GM21723 (cell line): ENCODE results near the gene MTARC1.

Source experiments
- ATAC-seq: cut with Tn5 transposase; IDR thresholded peaks from one replicate; pipeline ENCODE4 v1.9.1; 2021; ENCODE audit warnings: mild to moderate bottlenecking, moderate library complexity; ENCODE audit not compliant: unreplicated experiment

The MTARC1 gene

DNA sequence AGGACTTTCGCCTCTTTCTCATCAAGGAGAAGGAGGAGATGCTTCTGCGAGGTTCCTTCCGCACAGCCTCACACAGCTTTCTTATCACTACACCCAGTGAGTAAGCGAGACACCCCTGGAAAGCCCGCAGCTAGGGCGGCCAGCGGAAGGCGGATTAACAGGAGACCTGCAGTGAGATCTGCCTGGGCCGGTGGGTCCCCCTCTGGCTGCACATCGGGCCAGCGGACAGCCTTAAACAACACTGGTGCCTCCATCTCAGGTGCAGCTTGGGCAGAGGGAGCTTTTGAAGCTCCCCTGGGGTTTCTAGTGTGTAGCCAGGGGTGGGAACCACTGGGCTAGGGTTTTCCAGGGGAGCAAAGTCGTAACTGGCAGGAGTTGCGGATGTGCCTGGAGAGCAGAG, 17.5 kb upstream of the MTARC1 start:
- no peak for ATAC-seq

DNA sequence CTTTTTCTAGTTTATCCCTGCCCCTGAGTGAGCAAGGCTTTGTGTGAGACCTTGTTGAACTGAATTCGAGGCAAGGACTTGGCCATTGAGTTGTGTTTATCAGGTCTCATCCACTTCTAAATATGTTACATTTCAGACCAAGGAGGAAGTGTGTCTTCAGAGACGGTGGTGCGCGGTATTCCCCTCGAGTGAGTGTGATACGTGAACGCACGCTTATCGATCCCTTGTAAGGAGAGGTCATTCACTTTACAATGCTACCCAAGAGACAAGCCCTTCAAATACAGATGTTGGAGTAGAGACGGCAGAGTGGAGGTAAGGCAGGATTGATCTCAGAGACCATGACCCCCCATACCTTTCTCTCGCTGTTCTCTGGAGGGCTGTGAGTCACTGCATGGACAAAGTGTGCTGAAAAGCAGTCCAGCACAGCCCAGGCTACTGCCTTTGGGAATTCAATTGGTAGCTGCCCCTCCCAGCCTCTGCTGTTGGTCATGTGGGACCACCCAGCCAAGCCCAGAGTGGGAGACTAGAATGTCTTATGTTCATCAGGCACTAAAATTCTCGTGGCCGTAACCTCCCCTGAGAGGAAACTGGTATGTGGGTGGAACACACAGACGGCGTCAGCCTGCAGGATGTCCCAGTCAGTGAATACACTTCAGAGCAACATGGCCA, 16.3 kb upstream of the MTARC1 start:
- peak; percentile 82 for ATAC-seq

DNA sequence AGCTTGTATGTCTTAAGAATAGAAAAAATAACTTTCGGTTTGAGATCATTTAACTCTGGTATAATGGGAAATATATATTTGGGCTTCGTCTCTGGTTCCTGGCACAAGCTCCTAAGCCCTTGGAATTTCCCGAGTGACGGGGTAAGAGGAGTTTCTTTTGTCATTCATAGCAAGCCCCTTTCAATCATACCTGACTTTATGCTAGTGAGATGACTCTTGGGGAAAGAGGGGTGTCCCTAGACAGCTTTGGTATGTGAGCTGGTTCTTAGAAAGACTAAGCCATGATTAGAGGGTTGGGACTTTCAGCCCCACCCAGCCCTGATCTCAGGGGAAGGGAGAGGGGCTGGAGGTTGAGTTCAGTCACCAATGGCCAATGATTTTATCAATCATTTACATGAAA, 13.9 kb upstream of the MTARC1 start:
- no peak for ATAC-seq

GRCh38 chr1:220775240-220775853, 11.4 kb upstream of the MTARC1 start:
- ATAC-seq, result no peak

DNA sequence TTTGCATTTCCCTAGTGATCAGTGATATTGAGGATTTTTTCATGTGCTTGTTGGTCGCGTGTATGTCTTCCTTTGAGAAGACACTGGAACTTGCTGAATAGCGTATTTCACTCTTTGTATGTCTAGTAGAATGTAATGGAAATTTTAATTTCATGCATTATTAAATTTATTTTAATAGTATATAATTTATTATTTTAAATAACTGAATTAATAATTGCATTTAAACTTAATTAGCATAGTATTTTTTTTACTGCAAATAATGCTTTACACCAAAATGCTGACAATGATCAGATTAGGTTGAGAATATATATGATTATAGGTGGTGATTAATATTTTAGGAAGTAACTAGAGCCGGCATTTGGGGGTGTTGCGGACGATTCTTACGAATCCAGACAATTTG, 10.5 kb upstream of the MTARC1 start:
- ATAC-seq, result no peak

DNA sequence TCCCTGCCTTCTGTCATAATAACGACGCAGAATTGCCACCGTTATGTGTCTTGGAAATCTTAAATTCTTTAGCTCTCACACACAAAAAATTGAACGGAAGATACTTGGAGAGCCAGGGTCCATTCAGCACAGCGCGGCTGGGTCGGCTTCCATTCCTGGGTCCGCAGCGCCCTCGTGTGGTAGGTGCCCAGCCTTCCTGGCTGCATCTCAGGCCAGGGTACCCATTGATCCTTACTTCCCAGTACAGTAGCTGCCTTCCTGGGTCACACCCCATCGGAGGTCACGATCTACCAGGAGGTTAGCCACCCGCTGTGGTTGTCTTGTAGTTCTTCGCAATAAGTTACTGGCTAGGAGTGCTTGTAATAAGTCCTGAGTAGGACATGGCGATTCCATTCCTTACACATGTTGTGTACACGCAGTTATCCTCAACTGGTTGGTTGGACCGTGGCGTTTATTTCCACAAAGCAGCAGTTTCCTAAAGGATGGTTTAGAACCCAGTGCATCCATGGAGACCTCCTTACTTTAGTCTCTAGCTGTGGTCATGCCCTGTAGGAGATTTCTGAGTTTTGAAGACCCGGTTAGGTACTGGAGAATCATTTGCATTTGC, 9.9 kb upstream of the MTARC1 start:
- peak; percentile 86 for ATAC-seq

GRCh38 chr1:220783453-220783852, 3.3 kb upstream of the MTARC1 start:
- no peak for ATAC-seq

- no peak for ATAC-seq
Observed at GRCh38 chr1:220784751-220785150, 2.0 kb upstream of the MTARC1 start.

GRCh38 chr1:220785166-220786056, 1.3 kb upstream of the MTARC1 start:
- no peak for ATAC-seq

GRCh38 chr1:220786057-220786336, 716 bp upstream of the MTARC1 start:
- no peak for ATAC-seq

- ATAC-seq, result peak; percentile 46
Observed at GRCh38 chr1:220787069-220787619, 431 bp downstream of the MTARC1 start.

- no peak for ATAC-seq
Observed at GRCh38 chr1:220788900-220789299, 2.2 kb downstream of the MTARC1 start.

GRCh38 chr1:220789532-220790147, 2.9 kb downstream of the MTARC1 start:
- ATAC-seq, result no peak

GRCh38 chr1:220791285-220791684, 4.6 kb downstream of the MTARC1 start:
- no peak for ATAC-seq

- ATAC-seq, result no peak
Observed at GRCh38 chr1:220791956-220792355, 5.2 kb downstream of the MTARC1 start.

- no peak for ATAC-seq
Observed at GRCh38 chr1:220796530-220796929, 9.8 kb downstream of the MTARC1 start.

GRCh38 chr1:220797044-220797443, 10.3 kb downstream of the MTARC1 start:
- ATAC-seq, result no peak

DNA sequence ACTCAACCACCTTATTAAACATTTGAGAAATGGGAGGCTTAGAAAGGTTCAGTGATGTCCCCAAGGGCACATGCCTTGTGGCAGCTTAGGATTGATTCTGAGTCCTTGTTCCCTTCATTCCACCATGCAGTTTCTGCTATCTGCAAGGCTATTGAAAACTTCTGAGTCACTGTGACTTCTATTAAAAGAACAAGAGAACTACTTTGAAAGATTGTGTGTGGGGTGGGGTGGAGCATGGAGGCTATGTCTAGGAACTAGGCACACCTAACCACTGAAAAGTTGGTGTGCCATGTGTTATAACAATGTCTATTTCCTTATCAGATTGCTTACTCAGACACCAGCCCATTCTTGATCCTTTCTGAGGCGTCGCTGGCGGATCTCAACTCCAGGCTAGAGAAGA, 10.8 kb downstream of the MTARC1 start:
- ATAC-seq, result no peak

GRCh38 chr1:220798338-220798737, 11.6 kb downstream of the MTARC1 start:
- no peak for ATAC-seq

DNA sequence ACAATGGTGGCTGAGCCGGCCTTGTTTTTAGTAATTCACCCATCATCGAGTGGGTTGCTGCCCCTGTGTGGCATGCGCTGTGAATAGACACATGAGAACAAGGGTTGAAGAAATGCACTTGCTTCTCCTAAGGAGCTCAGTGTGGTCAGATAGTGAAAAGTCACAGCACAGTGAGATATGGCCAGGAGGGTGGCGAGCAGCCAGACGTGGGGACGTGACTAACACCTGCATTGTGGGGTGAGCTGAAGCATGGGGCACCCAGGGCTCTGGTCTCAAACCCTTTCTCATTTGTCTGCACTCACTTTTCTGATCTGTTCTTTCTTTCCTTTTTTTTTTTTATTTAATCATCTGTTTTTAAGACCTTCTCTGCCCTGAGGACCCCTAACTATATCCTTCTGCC, 13.5 kb downstream of the MTARC1 start:
- ATAC-seq, result no peak
